ENCODE measurements around the gene ACOT7.

- no peak for TF ChIP-seq CTCF (IDR thresholded peaks at IDR 0.05)
- no peak for TF ChIP-seq POLR2A (IDR thresholded peaks at IDR 0.05)
Observed at GRCh38 chr1:6391951-6392808, 1.4 kb downstream of the ACOT7 start.

Data from esophagus squamous epithelium (tissue), 4 donors.